GM19455 (cell line): ENCODE data around the gene VPS37B.
A peak's percentile ranks its signal among the peaks of the same experiment; 100 is the strongest.

Experiments
- ATAC-seq: cut with Tn5 transposase; IDR thresholded peaks from one replicate; pipeline ENCODE4 v1.9.1; 2021; ENCODE audit not compliant: unreplicated experiment

Gene VPS37B

DNA sequence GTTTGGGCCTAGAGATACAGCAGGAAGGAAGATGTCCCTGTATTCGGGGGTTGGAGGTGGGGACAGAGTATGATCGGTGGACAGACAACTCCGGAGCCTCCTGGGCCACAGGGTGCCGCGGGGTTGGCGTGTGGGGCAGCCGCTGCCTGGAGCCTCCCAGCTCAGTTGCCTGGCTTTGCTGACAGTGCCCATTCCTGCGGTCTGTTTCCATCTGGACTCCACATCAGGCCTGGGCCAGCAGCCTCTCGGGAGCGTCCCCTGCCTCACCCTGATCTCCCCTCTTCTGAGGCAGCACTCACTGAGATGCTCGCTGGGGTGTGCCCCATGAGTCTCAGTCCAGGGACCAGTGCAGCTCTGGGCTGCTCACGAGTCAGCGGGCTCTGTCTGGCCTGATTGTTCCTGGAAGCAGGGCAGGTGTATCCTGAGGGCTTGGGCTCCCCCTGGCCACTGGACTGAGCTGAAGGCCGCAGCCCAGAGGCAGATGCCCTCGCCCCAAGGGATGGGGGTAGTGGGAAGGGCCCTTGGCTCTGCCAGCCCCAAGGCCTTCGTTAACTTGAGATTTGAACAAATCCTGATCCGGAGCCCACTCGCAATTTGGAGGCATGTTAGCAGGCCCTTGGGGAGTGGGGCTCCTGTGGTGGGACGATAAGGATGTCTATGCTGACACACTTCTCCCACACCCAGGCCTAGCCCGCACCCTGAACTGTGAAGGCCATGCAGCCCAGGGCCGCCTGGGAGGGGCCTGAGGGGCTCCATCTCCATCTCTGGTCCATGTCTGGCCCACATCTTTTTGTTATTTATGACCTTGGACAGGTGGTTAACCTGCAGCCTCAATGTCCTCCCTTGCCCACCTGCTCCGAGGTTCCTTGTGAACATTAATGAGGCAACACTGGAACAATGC lies 53.2 kb downstream of the VPS37B start:
- no peak for ATAC-seq

DNA sequence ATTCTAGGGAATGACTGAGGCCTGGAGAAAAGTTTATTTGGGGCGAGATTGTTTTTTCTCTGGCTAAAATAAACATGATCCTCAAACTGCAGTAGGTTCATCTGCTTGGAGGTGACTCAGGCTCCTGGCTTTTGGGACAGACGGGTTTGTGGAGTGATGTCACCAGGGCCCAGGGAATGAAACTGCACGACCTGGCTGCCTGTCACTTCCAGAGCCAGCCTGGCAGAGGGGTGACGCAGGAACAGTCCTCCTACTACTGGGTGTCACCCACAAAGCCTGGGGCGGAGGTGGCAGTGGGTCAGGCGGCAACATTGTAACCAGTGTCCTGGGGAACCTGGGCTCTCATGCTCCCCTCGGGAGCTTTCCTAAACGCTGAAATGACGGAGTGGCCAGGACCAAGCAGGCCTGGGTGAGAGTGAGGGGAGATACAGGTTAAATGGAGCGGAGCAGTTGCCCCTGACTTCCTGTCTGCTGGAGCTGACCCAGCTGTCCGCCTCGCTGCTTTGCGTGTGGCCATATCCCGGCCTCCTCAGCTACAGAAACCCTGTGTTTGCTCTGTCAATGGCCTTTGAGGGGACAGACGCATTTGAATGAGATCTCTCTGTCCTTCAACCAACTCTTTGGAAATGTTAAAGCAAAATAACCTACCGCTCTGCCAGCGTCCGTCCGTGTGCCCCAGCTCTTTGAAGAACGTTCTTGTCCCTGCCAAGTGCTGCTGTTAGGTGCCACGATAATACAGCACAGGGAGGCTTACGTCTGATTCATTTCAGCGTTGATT lies 54.2 kb downstream of the VPS37B start:
- no peak for ATAC-seq

DNA sequence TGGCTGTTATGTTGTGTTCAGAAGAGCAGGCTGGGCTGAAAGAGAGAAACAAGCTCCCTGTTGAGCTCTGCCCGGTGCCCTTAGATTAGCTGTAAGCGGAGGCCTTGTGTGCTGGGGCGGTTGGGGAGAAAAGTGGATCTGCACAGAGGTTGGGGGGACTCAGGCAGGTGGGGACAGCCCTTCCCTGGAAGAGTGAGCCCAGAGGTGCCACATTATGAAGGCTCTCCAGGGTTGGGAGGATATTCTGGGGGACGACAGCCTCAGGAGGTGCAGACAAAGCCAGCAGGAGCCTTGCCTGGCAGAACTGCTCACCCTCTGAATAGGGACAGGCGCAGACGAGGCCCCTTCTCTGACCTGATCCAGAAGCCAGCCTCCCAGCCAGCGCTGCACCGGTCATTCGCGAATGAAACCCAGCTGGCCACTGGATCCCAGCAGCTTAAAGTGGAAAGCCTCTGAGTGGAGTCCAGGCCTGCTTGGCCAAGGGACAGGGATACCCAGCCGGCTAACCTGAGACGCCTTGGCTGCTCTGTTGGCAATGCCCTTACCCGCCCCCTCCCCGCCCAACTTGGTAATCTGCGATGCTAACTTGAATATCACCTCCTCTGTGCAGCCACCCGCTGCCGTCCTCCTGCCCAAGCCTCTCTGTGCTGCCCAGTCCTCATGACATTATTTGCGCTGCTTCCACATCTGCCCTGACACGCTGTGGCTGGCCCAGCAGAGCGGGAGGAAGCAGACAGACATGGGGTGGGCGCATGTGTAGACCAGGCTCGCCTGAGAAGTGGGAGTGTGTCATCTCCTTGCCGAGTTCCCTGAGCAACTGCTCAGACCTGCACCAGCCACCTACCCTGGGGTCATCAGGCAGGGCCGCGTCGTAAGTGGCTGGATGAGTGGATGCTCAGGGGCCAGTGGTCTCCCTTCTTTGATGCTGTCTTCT lies 55.1 kb downstream of the VPS37B start:
- no peak for ATAC-seq

DNA sequence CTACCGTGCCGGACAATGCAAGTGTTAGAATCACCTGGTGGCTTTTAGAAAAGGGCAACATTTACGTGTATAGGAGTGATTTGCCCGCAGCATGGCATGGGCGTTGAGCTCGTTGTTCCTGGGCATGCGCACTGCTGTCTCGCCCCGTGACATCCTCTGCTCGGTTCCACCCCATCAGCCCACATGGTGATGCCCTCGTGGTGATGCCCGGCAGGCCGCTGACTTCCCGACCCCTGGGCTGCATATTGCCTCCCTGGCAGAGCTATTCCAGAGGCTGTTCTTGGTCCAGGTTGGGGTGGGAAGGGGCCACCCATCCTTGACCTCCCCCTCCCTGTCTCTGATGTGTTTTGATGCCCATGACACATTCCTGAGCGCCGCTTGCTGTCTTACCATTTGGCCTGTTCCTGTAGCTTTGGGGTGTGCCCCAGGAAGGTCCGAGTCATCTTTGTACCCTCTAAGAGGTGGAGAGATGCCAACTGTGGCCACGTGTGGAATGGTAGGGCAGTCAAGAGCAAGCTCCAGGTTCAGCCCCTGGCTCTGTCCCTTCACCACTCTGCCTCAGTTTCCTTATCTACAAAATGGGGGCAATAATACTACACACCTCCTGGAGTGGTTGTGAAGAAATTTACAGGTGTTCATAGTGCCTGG lies 55.9 kb downstream of the VPS37B start:
- ATAC-seq, result no peak

DNA sequence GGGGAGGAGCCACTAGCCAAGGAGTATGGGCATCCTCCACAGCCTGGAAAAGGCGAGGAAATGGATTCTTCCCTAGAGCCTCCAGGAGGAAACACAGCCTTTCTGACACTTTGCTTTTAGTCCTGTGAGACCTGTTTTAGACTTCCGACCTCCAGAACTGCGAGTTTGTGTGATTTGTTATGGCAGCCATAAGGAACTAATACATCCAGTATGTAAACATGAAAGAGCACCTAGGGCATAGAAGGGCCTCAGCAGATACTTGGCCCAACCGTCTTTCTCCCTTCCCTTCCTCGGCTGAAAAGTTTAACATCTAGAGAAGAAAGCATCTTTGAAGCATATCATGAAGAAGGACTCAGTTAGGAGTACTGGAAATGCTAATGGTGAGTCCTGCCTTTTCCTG lies 57.1 kb downstream of the VPS37B start:
- no peak for ATAC-seq

DNA sequence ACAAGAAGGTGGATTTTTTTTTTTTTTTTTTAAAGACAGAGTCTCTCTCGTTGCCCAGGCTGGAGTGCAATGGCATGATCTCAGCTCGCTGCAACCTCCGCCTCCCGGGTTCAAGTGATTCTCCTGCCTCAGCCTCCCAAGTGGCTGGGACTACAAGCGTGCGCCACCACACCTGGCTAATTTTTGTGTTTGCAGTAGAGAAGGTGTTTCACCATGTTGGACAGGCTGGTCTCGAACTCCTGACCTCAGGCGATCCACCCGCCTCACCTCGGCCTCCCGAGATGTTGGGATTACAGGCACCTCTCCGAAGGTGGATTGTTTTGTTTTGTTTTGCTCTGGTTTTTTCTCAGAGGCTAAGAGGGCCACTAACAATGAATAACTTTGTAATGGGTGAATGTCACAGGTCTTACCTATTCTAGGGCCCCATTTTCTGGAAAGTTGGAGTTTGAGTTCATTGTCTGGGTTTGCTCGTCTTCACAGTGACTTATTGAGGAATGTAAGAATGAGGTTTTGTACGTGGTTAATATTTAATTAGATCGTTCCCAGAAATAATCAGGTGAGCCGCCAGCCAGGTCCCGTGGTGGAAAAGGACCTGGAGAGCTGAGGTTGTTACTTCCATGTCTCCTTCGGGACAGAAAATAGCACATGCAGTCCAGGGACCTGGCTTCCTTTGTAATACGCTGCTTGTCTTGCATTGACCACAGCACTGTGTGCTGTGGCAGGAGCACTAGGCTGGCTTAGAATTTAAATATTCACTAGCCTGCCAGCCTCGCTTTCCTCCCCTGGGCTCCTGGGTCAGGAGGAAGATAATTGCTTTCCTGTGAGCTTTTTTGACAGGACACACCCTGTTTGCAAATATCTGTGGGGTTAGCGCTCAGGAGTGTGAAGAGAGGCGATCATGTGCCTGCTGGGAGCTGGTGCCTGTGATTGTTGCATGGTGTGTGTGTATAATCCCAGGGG lies 58.3 kb downstream of the VPS37B start:
- no peak for ATAC-seq

DNA sequence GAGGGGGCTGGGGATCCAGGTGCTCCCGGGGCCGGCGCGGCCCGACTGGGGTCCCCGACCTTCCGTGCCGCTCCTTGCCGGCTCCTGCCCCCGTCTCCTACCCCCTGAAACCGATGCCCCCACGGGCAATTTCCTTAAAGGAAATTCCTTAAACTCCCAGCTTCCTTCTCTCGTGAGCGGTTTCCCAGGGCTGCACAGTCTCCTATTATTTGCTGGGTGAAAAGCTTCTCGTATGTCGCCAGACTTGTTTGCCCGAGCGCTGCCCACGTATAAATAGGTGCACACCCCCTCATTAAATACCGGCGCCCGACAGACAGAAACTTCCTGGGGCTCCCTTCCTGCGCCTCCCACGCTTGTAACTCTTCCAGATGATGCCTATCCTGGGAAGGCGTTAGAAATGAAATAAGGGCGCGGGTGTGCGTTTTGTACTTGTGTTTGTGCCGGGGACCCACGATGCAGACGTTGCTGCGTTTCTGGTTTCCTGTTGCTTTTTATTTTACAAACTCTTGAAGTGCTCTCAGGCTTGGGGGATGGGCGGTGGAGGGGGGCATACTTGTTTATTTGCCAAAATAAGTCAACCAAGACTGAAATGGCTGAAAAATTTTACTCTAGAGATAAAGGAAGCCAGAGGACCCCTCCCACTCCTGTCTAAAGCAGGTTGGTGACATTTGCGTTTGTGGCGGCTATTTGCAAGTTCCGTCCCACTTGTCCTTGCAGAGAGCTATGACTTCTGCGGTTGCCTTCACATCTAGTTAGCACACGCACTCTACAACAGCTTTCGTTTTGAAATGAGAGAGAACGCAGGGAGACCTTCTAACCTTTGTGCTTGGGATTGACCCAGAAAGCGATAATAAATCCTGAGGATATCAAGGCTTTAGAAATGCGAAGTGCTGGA lies 59.6 kb downstream of the VPS37B start:
- ATAC-seq, result no peak

DNA sequence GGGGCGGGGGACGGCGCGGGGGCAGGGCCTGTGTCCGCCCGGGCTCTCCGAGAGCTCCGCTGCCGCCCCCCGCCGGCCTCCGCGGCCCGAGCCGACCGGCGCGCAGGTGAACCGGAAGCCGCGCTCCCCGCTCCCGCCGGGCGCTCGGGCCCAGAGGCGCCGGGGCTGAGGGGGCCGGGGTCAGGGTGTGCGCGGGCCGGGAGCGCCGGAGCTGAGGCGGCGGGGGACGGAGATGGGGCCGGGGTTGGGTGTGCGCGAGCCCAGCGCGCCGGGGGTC lies 60.2 kb downstream of the VPS37B start:
- ATAC-seq, result peak; percentile 50

DNA sequence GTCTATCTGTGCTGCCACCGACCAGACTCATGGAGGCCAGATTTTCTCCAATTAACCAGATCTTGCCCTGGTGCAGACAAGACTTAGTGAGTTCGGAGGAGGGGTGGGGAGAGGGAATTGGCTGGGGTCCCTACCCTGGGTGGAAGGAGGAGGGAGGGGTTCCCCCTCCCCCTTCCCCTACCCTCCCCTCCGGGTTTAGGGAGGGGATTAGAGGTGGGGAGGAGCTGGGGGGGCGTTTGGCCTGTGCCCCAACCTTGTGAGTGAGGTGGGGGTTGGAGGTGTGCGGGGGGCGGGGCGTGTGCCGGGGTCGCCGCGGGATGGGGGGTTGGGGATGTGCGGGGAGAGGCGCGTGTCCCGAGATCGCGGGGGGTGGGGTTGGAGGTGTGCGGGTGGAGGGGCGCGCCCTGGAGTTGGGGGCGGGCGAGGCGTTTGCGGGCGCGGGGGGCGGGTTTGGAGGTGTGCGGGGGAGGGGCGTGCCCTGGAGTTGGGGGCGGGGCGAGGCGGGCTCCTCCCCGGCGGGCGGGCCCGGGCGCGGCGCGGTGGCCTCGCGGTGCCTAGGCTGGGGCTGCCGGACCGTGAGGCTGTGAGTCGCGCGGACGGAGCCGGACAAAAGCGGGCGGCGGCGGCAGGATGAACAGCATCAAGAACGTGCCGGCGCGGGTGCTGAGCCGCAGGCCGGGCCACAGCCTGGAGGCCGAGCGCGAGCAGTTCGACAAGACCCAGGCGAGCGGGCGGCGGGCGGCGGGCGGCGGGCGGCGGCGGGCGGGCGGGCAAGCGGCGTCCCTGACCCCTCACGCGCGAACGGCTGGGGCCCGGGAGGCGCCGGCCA lies 60.8 kb downstream of the VPS37B start, which contains the start of gene HIP1R:
HIP1R (plus strand) TSS at position 537 of the 829 bp plus-strand sequence; CDS start at position 631, 94 bp downstream.
- ATAC-seq, result peak; percentile 48

DNA sequence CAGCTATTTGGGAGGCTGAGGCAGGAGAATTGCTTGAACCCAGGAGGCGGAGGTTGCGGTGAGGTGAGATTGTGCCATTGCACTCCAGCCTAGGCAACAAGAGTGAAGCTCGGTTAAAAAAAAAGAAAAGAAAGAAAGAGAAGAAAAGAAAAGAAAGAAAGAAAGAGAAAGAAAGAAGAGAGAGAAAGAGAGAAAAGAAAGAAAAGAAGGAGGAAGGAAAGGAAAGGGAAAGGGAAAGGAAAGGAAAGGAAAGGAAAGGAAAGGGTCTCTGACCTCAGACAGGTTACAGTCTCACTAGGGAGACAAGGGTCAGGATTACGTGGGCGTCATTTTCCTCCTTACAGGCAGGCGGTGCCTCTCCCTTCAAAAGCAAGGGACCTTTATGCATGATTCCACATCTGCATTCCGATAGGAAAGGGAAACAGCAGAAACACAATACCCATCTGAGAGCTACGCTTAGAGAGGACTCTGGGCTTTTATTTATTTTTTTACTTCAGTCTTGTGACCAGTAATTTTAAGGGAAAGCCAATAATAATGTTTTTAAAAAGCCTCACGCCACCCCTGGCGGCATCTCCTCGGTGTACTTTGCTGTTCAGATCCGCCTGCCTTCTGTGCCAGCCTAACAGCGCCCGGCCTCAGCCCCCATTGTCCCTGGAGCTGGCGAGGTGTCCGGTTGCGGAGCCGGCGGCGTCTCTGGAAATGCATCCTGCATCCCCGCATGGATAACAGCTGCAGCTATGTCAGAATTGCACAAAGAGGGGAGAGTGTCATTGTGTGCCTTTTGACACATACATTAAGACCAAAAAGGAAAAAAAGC lies 61.6 kb downstream of the VPS37B start:
- no peak for ATAC-seq

DNA sequence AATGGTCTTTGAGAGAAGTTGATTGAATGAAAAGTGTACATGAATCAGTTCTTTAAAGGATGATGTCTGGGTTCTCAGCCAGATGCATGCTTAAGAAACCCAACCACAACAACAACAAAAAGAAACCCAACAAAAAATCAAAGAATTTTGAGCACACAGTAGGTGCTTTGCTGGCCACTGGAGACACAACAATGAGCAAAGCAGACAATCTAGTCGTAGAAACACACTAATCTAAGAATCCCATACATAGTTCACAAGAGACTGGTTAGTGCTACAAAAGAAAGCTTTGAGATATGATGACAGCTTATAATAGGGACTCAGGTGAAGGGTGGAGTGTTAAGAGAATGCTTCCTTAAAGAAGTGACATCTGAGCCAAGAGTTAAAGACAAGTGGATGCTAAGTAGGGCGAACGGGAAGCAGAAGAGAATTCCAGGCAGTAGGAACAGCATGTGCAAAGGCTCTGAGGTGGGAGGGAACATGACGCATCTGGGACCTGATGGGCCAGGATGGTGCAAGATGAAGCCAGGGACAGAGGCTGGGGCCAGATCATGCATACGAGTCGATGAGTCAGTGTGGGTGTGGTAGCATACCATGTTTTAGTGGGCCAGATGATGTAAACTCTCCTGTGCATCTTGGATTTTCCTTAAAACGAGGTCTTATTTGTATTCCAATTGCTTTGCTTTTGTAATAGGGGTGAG lies 65.3 kb downstream of the VPS37B start:
- ATAC-seq, result no peak

DNA sequence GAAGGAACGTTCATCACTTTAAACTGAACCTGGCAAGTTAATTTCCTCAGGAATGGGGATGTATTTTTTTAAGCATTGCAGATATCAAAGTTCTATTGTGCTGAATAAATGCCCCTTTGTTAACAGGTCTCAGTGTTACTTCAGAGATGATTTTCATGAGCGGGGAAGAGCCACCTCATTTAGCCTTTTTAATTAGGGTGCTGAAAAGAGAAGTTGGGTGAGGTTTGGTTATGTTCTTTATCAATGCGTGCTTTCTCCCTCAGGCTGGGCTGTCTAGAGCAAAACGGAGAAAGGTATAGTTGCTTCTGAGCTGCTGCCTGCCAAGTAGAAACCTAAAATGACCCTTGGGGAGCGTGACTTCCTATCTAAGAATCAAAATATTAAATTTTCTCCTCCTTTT lies 68.7 kb downstream of the VPS37B start:
- no peak for ATAC-seq

DNA sequence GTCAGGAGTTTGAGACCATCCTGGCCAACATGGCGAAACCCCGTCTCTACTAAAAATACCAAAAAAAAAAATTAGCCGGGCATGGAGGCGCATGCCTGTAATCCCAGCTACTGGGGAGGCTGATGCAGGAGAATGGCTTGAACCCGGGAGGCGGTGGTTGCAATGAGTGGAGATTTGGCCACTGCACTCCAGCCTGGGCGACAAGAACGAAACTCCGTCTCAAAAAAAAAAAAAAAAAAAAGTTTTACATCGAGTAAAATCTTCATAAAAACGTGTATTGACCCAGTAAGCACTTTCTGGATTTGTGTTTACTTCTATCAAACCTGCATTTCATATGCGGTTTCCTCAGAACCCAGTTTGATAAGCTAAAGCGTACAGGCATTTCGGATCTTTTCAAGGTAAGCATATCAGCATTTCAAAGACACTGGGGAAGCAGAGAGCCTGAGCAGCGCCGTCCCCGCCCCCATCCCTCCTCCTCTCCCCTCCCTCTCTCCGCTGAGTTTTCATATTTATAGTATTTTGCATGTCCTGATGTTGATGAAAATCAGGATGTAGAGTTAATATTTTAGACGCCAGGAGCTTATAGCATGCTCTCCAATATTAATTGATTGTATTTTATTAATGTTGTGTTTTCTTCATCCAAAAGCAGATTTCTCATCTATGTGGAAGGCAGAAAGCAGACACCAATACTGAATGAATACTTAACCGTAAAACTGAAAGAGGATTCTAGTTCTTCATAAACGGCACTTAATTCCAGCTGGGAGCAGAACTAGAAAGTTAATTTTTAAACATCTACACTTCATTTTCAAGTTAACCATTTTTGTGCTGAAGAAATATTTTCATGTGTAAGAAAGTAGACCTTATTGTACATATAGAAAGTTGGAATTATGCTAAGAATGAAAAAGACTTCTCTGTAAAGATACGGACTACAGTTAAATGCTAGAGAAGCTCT lies 69.9 kb downstream of the VPS37B start:
- no peak for ATAC-seq

DNA sequence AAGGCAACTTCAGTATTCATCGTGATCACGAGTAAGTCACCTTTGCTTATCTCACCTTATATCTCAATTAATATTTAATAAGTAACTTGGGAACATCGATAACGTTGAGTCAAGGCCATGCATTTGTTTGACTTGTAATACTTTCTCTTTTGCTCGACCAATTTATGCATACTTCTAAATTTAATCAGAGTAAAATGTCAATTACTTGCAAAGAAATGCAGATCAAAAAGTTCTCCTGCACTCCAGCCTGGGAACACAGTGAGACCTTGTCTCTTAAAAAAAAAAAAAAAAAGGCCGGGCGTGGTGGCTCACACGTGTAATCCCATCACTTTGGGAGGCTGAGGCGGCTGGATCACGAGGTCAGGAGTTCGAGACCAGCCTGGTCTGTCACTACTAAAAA lies 72.5 kb downstream of the VPS37B start:
- no peak for ATAC-seq

DNA sequence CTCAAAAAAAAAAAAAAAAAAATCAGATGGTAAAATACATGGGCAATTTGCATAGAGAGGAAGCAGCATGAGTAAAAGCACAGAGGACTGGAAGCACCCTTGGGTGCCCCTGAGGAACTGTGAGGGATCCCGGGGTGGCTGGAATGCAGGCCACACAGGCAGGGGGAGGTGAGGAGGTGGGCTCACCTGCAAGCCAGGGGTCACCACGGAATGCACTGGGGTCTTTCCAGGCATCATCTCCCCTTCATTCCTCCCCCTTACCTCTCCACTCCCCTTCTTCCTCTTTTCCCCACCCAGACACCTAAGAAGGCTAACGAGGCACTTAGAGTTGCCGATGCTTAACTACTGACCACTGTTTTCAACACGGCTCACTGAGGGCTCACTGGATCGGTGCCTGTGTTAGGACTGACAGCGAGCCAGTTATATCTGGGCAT lies 75.1 kb downstream of the VPS37B start:
- no peak for ATAC-seq
